GM18870 (cell line): ENCODE measurements around the gene LUM.
"Not testable (repeated sequence)": the region's sequence is repeated elsewhere in the genome, so short reads cannot be mapped to it uniquely, and the experiment has no call there.

Source experiments
- ATAC-seq: cut with Tn5 transposase; IDR thresholded peaks from one replicate; pipeline ENCODE4 v1.9.1; 2021; ENCODE audit warnings: moderate library complexity; ENCODE audit not compliant: unreplicated experiment

LUM gene

GRCh38 chr12:91109581-91110310 lies 1.5 kb downstream of the LUM start:
- ATAC-seq: no peak

- ATAC-seq: peak; percentile 76
Measured at GRCh38 chr12:91109148-91109564, 2.1 kb downstream of the LUM start.

- ATAC-seq: no peak
Measured at GRCh38 chr12:91108196-91108755, 3.0 kb downstream of the LUM start.

GRCh38 chr12:91106283-91106682 lies 5.0 kb downstream of the LUM start:
- ATAC-seq: no peak

- no peak for ATAC-seq
Measured at GRCh38 chr12:91105807-91106206, 5.5 kb downstream of the LUM start.

- peak; percentile 78 for ATAC-seq
Measured at GRCh38 chr12:91104812-91105466, 6.4 kb downstream of the LUM start.

GRCh38 chr12:91103624-91104023 lies 7.7 kb downstream of the LUM start:
- ATAC-seq: no peak

GRCh38 chr12:91103101-91103500 lies 8.2 kb downstream of the LUM start:
- no peak for ATAC-seq

- no peak for ATAC-seq
Measured at GRCh38 chr12:91100906-91101305, 10.4 kb downstream of the LUM start.

GRCh38 chr12:91099836-91100235 lies 11.5 kb downstream of the LUM start:
- ATAC-seq: no peak

GRCh38 chr12:91099341-91099740 lies 12.0 kb downstream of the LUM start:
- no peak for ATAC-seq

GRCh38 chr12:91098941-91099340 lies 12.4 kb downstream of the LUM start:
- no peak for ATAC-seq

GRCh38 chr12:91098461-91098860 lies 12.8 kb downstream of the LUM start:
- ATAC-seq: no peak

- no peak for ATAC-seq
Measured at GRCh38 chr12:91094957-91095356, 16.3 kb downstream of the LUM start.

GRCh38 chr12:91094032-91094662 lies 17.1 kb downstream of the LUM start:
- no peak for ATAC-seq

- no peak for ATAC-seq
Measured at GRCh38 chr12:91093341-91093740, 18.0 kb downstream of the LUM start.

GRCh38 chr12:91091916-91092715 lies 19.2 kb downstream of the LUM start:
- ATAC-seq: no peak

- ATAC-seq: not testable (repeated sequence)
Measured at GRCh38 chr12:91089953-91090352, 21.3 kb downstream of the LUM start.

- no peak for ATAC-seq
Measured at GRCh38 chr12:91080041-91080440, 31.3 kb downstream of the LUM start.

- ATAC-seq: no peak
Measured at GRCh38 chr12:91078501-91078900, 32.8 kb downstream of the LUM start.
